ENCODE data around the gene SCIMP.
"Not testable (repeated sequence)": the region's sequence is repeated elsewhere in the genome, so short reads cannot be mapped to it uniquely, and the experiment has no call there.

The SCIMP gene

GRCh38 chr17:5234645-5235576 lies at the start of gene SCIMP:
SCIMP (minus strand) TSS chr17:5234860; CDS start chr17:5234755, 105 bp downstream.
- H3K4me3 ChIP-seq (ENCODE audit: low read depth, low read length) = no peak within 1 kb of the TSS

GRCh38 chr17:5283571-5284315 lies 49.1 kb upstream of the SCIMP start:
- H3K4me3 ChIP-seq (ENCODE audit: low read depth, low read length) = no peak overlapping the region

- peak overlapping the region; percentile 74 for H3K4me3 ChIP-seq (ENCODE audit: low read depth, low read length)
These were observed 48.1 kb upstream of the SCIMP start for GRCh38 chr17:5282642-5283217.

GRCh38 chr17:5281814-5282641 lies 47.4 kb upstream of the SCIMP start, which contains the start of gene RABEP1:
RABEP1 (plus strand) TSS chr17:5282284; CDS start chr17:5282487, 203 bp downstream.
- peak within 1 kb of the TSS; percentile 74 for H3K4me3 ChIP-seq (ENCODE audit: low read depth, low read length)

GRCh38 chr17:5272322-5272721 lies 37.7 kb upstream of the SCIMP start:
- no peak overlapping the region for H3K4me3 ChIP-seq (ENCODE audit: low read depth, low read length)

- no peak overlapping the region for H3K4me3 ChIP-seq (ENCODE audit: low read depth, low read length)
These were observed 34.7 kb upstream of the SCIMP start for GRCh38 chr17:5269241-5269960.

- H3K4me3 ChIP-seq (ENCODE audit: low read depth, low read length) = no peak overlapping the region
These were observed 30.2 kb upstream of the SCIMP start for GRCh38 chr17:5264893-5265292.

GRCh38 chr17:5263441-5263840 lies 28.8 kb upstream of the SCIMP start:
- no peak overlapping the region for H3K4me3 ChIP-seq (ENCODE audit: low read depth, low read length)

GRCh38 chr17:5262416-5262991 lies 27.8 kb upstream of the SCIMP start:
- H3K4me3 ChIP-seq (ENCODE audit: low read depth, low read length) = no peak overlapping the region

- no peak overlapping the region for H3K4me3 ChIP-seq (ENCODE audit: low read depth, low read length)
These were observed 25.9 kb upstream of the SCIMP start for GRCh38 chr17:5260542-5260941.

- H3K4me3 ChIP-seq (ENCODE audit: low read depth, low read length) = no peak overlapping the region
These were observed 22.5 kb upstream of the SCIMP start for GRCh38 chr17:5257124-5257523.

- H3K4me3 ChIP-seq (ENCODE audit: low read depth, low read length) = no peak overlapping the region
These were observed 20.4 kb upstream of the SCIMP start for GRCh38 chr17:5254903-5255521.

- H3K4me3 ChIP-seq (ENCODE audit: low read depth, low read length) = no peak overlapping the region
These were observed 19.8 kb upstream of the SCIMP start for GRCh38 chr17:5254414-5254813.

GRCh38 chr17:5249615-5250014 lies 15.0 kb upstream of the SCIMP start:
- no peak overlapping the region for H3K4me3 ChIP-seq (ENCODE audit: low read depth, low read length)

- H3K4me3 ChIP-seq (ENCODE audit: low read depth, low read length) = no peak overlapping the region
These were observed 14.3 kb upstream of the SCIMP start for GRCh38 chr17:5248821-5249479.

- H3K4me3 ChIP-seq (ENCODE audit: low read depth, low read length) = no peak overlapping the region
These were observed 13.0 kb upstream of the SCIMP start for GRCh38 chr17:5247621-5248020.

GRCh38 chr17:5241861-5242671 lies 7.4 kb upstream of the SCIMP start:
- no peak overlapping the region for H3K4me3 ChIP-seq (ENCODE audit: low read depth, low read length)

- not testable (repeated sequence) for H3K4me3 ChIP-seq (ENCODE audit: low read depth, low read length)
These were observed 5.1 kb upstream of the SCIMP start for GRCh38 chr17:5239769-5240168.
